Activated gamma-delta T cell treated with Interleukin-2 at 50 U/mL for 16 hours (primary cell): ENCODE results near the gene PRKCD.

ENCODE experiments used
- DNase-seq: peaks from one replicate; pipeline ENCODE4 v3.0.0-alpha.2; 2020

Gene PRKCD

DNA sequence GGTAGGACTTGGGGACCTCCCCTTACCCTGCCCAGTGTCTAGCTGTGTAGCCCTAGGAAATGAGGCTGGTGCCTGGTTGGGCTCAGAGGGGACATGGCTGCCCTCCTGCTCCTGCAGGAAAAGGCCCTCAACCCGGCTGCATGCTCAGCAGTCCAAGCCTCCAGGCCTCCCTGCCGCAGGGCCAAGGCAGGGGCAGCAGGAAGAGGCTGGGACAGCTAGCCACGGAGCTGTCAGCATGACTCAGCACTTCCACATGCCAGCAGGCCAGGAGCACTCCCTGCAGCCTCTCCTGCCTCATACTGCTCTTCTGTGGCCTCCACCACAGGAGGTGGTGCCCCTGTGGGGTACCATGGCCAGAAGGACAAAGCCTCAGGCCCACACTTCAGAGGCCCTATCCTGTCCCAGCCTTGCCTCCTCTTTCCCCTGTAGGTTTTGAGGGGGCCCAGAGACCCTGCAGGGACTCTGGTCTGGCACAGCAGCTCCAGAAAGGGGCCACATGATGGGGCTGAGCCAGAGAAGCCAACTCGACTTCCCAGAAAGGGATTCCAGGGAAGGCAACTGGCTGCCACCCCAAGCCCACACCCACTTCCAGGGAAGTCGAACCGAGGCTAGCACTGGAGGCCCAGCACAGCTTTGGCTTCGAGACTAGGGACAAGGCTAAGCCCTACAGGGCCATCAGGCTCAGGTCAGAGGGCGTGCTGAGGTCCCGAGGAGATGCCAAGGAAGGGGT lies 75.3 kb downstream of the PRKCD start:
- DNase-seq = no peak

DNA sequence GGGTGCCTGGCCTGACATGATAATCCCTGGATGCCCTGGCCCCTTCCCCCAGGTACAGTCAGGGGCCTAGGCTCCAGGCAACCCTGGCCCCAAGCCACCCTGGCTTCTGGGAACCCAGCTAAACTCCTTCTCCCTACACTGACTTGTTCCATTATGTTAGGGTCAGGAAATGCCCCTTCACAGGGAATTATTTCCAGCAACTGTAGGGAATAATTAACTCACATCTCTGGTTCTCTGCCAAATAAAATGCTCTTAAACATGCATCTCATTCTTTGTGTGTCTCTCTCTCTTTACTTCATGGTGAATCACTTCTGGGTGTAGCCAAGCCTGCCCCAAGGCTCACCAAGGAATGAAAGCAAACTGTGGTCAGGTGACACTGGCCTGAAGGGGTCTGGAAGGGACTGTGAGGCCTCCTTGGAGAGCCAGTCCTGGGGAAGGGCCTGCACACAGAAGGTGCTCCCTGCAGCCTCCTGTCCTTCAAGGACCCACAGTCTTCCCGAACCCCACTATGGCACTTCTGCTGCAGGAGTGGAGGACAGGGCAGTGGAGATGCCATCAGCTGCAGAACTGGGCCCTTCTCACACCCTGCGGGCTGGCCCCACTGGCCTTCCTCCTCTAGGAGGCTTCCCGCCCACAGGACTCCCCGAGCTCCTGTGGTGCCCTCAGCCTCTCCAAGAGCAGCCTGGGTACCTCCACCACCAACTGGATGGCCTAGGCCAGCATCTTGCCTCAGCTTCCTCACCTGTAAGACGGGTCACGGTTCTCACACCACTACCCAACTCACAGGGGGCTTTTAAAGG lies 77.2 kb downstream of the PRKCD start:
- DNase-seq = no peak

DNA sequence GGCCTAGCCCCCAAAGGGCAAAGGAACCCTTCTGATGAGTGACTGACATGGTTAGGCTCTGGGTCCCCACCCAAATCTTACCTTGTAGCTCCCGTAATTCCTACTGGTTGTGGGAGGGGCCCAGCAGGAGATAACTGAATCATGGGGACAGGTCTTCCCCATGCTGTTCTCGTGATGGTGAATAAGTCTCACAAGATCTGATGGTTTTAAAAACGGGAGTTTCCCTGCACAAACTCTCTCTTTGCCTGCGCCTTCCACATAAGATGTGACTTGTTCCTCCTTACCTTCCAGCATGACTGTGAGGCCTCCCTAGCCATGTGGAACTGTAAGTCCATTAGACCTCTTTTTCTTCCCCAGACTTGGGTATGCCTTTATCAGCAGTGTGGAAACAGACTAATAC lies 77.9 kb downstream of the PRKCD start:
- DNase-seq = no peak

DNA sequence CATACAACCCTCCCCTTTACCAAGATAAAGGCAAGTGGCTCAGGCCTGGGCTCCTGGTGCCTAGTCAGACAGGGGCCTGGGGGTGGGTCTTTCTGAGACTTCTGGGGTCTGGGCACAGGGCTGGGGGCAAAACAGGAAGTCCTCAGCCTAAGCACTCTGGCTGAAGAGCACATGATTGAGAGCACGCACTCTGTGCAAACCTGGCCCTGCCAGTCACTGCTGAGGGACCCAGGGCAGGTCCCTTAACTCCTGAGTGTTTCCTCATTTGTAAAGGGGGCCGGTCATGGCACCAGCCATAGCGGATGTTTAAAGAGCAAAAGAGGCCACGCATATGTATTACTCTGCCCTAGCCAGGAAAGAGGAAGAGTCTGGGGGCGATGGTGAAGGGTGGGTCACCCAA lies 78.8 kb downstream of the PRKCD start:
- DNase-seq = no peak

DNA sequence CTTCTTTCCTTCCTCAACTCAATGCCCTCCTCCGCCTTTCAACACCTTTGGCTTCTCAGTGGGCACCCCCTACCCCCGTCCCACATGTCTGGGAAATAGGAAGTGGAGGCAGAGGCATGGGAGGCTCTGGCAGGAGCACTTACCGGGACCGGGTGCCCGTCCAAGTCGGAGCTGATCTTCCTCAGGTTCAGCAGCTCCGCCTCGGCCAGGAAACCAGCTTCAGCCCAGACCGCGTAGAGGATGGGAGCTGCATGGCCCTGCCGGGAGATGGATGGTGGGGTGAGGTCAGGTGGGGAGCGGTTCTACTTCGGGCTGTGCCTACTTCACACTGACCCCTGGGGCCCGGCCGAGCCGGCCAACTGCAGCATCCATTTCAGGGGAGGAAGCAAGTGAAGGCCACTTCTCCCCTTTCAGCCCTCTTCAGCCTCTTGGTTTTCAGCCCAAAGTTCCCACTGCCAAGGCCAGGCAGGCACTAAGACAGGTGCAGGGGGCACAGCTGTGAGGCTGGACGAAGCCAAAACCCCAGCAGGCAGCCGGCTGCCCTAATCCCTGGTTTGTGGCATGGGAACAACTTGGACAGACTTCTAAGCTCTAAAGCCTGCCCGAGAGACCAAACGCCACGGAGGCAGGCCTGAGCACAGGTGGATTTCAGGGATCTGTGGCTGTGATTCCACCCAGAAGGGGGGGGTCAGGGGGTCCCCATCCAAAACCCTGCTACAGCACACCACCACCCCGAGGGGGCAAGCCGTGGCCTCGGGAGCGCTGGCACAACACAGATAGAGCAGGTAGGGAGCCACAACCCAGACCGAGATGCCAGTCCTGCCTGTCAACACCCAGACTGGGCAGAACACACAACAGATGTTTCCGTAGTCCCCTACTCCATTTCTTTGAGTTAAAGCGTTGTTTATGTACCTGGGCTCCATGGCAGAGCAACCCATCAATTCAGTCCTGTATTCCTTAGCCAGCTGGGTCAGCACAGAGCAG lies 80.3 kb downstream of the PRKCD start:
- no peak for DNase-seq

DNA sequence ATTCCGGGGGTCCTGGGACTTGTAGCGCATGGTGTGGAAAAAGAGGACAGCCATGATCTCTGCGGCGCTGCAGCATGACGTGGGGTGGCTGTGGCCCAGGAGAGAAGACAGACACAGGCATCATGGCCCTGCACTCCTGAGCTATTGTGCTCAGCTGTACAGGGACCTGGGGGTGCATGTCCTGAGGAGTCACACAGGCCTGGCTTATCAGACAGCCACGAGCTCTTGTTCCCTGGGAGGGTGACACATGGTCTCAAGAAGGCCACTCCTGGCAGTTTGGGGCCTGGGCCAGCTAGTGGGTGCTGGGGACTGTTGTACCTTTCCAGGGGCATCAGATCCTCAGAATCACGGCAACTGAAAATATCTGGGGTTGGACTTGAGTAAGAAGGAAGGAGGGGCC lies 81.1 kb downstream of the PRKCD start:
- DNase-seq = no peak
